ENCODE data around the gene NINJ1.

DNA sequence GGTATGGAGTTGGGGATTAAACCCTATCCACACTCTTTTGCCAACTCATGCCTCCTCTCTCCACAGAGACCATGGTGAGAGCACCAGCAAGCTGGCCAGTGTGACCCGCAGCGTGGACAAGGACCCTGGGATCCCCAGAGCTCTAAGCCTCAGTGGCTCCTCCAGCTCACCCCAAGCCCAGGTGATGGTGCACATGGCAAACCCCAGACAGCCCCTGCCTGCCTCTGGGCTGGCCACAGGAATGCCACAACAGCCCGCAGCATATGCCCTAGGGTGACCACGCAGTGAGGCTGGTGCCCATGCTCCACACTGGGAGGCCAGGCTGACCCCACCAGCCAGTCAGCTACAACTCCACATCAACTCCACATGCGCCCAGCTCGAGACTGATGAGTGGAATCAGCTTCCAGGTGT is 49.6 kb downstream of the NINJ1 start:
- TF ChIP-seq, protein P1, sequence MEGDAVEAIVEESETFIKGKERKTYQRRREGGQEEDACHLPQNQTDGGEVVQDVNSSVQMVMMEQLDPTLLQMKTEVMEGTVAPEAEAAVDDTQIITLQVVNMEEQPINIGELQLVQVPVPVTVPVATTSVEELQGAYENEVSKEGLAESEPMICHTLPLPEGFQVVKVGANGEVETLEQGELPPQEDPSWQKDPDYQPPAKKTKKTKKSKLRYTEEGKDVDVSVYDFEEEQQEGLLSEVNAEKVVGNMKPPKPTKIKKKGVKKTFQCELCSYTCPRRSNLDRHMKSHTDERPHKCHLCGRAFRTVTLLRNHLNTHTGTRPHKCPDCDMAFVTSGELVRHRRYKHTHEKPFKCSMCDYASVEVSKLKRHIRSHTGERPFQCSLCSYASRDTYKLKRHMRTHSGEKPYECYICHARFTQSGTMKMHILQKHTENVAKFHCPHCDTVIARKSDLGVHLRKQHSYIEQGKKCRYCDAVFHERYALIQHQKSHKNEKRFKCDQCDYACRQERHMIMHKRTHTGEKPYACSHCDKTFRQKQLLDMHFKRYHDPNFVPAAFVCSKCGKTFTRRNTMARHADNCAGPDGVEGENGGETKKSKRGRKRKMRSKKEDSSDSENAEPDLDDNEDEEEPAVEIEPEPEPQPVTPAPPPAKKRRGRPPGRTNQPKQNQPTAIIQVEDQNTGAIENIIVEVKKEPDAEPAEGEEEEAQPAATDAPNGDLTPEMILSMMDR (IDR thresholded peaks at IDR 0.05): no peak
- no peak for TF ChIP-seq POLR2AphosphoS5 (IDR thresholded peaks at IDR 0.05)
